HG02885 (cell line): ENCODE results near the gene RANBP10.

Source experiments
- ATAC-seq: cut with Tn5 transposase; IDR thresholded peaks from one replicate; pipeline ENCODE4 v1.9.1; 2021; ENCODE audit warnings: mild to moderate bottlenecking; ENCODE audit not compliant: unreplicated experiment, poor library complexity

RANBP10 gene

DNA sequence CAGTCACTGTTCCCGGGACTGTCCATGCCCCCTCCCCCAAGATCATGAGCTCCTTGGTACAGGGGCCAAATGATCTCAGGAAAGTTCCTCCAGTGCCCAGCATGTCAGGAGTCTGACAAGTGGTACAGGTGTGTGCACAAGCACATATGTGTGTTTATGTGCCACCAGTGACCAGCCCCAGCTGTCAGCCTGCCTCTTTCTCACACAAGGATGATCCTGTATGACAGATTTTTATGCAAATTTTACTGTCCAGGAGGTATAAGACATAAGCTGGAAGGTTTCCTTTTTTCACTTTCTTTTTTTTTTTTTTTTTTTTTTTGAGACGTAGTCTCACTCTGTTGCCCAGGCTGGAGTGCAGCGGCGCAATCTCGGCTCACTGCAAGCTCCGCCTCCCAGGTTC lies 55.9 kb downstream of the RANBP10 start:
- ATAC-seq: no peak

DNA sequence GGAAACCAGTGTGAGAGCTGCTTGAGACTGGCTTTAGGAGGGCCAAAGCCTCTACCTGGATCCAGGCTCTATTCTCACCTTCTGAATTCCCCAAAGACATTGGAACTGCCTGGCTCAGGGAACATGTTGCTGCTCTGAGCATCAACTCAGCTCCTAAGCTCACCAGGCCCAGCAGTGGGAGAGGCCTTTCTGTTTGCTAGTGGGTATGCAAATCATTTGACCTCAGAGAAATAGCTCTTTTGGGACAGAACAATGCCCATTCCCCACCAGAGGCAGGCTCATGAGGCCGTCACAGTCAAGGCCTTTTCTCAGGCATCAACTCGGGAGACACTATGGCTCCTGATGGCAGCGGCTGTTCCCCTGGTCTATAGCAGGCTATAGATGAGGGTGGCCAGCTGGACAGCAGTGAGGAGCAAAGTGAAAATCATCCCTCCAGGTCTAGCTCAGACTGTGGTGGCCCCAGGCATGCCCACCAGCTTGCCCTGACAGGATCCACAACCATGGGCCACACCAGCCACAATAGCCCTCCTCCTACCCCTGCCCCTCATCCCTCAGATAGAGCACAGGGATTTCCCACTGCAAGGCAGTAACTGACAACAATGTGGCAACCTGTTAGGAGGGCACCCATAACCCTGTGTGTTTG lies 56.8 kb downstream of the RANBP10 start:
- no peak for ATAC-seq

DNA sequence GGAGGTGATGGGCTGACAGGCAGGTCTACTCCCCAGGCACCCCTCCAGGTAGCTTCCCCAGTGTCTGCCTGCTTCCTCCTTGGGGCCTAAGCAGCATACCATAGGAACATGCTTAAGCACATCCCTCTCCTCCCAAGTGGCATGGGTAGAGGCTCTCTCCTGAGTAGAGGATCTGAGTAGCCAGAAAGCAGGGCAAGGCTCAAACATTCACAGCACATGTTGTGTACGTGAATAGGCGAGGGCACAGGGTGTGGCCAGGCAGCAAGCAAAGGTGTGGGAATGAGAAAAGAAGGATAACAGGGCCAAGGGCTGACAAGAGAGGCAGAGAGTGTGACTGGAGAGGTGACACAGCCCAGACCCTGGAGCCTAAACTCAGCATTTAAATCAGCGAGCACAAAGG lies 57.5 kb downstream of the RANBP10 start:
- ATAC-seq: no peak

DNA sequence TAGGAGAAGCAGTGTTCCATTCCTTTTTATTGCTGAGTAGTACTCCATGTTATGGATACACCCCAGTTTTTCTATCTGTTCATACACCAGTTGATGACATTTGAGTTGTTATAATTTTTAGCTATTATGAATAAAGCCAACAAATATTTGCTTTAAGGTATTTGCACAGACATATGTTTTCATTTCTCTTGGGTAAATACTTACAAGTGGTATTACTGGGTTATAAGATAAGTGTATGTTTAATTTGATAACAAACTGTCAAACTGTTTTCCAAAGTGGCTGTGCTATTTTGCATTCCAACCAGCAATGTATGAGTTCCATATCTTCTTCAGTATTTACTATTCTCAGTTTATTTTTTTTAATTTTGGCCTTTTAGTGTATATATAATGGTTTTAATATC lies 59.5 kb downstream of the RANBP10 start:
- ATAC-seq: no peak

DNA sequence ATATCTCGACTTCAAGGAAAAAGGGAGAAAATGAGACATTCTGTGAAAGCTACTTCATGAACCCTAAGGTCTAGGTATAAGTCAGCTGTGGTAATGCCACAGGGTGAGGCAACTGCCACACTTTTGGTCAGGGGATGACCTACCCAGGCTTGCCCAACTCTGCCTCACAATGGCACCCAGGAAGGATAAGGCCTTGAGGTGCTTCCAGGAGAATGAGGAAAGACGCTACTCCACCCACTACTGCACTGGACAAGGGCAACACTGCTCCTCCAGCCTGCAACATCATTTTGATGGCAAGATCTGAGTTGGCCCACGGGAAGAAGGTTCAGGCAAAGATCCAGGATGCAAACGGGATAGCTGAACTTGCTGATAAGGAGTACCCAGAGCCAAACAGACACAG lies 65.2 kb downstream of the RANBP10 start:
- no peak for ATAC-seq

DNA sequence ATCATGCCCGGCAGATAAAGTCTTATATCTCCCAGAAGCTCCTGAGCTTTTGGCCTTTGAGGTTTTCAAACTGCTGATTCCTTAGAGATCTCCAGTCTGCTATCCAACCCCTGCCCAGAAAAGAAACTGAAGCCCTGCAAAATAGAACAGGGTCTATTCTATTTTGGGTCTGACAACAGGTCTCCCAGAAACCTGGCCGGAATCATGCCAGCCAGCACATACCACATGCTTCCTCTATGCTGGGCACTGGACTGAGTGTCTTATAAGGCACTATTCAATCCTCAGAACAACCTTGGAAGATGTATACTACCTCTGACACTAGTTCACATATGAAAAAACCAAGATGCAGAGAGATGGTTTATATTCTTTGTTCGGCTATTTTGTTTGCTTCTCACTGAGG lies 66.0 kb downstream of the RANBP10 start:
- ATAC-seq: no peak

DNA sequence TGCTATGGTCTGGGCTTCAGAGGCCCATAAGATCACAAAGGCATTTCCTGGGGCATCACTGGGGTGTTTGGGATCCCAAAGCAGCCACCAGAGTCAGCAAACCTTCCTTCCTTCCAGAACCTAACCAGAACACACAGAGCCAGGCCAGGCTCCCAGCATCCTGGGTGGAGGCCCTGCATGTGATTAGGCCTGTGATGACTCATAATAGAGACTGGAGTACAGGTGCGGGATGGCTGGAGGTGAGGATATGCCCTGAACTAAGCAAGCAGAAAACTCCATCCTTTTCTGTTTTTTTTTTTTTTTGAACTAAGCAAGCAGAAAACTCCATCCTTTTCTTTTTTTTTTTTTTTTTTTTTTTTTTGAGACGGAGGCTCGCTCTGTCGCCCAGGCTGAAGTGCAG lies 69.5 kb downstream of the RANBP10 start:
- no peak for ATAC-seq

DNA sequence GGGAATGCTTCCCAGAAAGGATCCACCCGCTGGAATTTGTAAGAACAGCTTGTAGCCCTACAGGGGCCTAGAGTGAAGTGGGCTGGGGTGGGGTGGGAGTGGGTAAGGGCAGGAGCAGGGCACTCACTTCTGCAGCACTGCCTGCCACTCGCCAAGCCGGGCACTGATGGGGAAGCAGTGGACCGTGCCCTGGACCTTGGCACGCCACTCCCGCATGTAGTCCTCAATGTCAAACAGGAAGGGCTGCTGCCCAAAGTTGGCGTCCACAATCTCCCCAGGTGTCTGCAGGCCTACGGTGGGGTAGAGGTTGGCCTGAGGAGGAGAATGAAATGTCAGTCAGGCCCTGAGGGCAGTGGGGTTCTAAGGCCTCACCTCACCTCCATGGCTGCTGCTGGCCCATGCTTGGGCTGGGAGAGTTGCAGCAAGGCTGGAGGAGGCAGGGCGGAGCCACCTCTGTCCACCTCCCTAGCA lies 71.6 kb downstream of the RANBP10 start:
- ATAC-seq: no peak

DNA sequence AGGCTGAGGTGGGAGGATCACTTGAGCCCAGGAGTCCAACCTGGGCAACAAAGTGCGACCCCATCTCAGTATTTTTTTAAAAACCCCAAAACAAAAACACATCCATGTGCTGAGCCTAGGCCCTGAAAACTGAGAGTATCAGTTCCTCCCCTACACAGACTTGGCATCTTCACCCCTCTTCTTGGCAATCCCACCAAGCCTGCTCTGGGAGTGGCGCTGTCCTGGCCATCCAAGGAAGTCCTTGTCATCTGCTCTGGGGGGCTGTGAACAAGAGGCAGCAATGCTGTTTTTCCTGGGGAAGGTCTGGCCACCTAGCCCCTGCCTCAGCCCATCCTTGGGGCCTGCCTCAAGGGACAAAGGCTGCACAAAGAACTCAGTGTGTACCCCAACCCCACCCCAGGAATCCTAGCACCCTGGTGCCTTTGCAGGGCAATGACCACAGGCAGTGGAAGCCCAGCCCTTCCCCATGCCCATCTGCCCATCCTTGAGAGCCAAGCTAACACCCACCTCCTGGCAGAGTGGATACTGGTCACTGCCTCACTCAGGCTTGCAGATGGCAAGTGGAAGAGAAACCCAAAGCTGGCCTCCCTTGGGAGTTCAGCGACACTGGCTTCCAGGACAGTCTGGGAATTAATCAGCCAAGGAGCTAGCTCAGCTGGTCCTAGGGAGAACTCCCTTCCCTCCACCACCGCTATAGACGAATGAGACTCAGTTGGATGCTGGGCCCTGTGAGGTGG lies 72.5 kb downstream of the RANBP10 start:
- ATAC-seq: no peak

DNA sequence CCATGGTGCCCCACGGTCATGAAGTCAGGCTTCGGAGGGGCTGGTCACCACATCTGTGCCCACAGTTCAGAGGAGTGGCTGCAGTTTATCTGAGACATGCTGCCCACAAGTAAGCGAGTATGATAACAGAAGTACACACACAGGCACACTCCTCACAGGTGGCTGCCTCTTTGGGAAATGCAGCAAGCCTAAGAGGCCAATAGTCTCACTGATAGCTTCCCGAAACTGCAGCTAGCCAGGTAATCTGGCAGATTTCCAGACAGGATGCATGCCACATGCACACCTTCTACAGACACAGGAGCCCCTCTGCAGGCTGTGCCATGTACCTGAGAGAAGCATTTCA lies 74.6 kb downstream of the RANBP10 start:
- ATAC-seq: no peak

DNA sequence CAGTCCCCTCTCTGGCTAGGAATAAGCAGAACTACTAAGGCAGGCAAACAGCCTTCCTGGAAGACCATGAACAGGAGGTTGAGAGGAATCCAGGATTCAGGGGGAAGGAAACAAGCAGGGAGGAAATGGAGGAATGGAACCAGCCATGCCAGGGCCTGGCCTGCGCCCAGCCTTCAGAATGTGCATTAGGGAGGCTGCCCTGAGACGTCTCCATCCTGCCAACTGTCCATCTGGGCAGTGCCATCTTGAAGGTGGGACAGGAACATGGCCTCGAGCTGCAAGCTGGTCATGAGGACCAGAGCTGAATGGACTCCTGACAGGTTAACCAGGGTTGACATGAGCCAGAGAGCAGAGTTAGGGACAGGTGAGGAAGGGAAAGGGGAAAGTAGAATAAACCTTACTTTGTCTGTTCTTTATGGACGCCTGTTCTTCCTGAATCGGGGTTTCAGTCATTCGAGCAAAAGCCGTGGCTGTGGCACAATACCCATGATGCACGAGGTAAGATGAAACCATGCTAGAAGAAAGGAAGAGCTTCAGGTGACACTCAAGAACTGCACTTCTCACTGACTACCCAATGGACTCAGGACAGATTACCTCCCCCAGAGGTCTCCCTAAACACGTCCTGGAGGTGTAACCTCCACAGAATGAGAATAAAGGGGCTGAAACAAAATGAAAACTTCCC lies 75.1 kb downstream of the RANBP10 start:
- ATAC-seq: no peak

DNA sequence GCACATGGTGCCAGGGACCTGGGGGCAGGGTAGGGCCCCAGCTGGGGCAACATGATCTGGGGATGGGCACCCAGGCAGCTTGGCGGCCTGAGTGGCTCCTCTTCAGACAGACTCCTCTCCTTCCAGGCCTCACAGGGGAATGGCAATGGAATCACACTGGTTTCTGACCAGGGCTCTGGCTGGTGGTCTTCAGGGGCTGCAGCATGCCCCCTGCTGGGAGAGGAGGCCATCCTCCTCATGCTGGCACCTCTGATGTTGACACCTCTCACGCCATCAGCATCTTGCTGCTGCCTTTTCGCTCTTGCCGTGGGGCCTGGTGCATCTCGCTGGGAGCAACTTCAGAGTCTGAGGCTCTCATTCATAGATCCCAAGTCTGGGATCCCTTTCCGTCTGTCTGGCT lies 76.0 kb downstream of the RANBP10 start:
- no peak for ATAC-seq

DNA sequence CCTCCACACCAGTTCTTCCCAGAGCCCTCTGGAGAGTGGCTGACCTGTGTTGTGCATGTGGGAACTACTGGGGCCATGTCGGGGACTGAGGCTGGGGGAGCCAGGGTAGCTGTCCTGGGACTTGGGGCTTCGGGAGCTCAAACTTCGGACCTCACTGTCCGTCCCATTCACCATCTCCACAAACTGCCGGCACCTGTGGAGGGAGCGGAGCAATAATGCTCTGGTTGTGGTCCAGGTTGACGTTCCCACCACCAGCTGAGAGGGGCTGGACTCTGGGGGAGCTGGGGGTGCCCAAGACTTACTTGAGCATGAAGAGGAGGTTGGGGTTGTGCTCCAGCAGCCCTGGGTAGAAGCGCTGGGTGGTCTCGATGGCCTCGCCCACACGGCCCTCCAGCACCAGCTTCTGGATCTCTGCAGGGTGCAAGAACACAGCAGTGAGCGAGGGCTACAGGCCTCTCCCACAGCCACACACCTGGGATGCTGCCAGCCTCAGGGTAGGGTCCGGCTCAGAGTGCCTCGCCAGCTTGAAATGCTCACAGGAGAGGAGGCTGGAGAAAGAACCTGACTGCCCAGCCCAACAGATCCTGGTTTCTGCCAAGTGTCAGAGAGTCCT lies 76.6 kb downstream of the RANBP10 start:
- ATAC-seq: no peak

DNA sequence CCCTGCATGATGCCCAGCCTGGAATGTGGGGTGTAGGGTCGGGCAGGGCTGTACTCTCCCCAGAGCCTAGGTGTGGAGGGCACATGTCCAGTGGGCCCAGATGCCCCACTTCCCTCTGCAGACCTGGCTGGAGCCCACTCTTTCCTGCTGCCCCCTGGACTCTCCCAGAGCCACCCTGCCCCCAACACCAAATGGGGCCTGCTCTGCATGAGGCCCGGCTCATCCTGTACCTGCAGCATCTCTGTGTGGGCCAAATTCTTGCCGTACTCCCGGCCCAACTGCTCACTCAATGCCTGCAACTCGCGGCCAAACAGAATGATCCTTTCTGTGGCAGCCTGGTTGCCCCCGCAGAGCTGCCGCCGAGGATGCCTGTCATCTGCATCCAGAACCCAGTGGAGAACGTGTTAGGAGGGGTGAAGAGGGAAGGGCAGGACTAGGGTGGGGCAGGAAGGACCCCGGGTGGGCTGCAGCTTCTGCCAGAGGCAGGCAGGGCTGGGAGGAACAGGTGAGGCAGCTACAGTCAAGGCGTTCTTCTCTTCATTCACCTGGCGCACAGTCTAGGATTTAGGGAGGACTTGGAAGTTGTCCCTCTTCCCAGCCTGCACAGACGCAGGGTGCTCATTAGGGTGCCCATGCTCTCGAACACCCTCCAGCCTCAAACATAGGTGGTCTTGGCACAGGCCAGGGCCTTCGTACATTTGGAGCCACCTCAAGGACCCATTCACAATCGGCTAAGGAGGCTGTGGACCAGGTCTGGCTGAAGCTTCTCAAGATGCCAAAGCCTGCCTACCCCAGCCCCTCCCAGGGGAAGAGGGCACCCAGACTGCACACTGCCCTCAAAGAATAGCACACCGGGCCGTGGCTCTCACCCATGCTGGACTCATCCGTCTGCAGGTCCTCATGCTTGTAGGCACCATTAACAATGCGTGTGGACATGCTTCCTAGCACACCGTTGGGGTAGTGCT lies 78.6 kb downstream of the RANBP10 start:
- no peak for ATAC-seq

DNA sequence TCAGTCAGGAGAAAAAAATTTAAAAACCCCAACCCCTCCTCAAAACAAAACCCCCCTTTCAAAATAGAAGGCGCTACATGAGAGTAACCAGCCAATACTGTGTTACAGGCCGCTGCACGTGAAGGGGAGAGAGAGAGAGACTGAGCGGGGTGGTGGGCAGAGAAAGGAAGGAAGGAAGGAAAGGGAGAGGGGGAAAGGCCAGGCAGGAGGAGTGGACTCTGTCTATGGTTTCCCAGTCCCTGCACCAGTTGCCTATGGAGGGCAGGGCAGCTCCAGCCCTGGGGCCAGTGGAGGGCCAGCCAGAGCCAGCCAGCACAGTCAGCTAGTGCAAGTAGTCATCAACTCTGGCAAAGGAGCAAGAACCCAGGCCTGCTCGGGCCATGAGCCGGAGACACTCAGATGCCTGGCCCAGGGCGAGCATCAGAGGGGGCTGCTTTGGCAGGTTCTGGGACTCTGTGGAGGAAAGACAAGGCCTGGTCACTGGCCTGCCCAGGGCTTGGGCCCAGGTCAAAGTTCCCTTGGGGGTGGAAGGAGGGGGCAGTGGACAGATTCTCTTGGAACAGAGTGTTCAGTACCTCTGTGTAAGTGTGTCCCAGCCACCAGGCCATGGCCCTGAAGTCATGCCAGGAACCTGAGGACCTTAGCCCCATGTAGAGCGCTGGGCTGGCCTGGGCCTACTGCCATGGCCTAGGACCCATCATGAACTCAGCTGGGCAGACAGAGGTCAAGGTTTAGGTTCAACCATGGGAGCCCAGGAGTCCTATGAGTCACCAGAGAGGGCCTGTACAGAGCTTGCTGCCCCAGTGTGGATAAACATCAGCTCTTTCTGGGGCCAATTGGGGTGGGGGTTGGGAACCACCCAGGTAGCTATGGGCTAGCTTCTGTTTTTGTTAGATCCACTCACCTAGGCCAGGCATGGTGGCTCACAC lies 80.0 kb downstream of the RANBP10 start:
- no peak for ATAC-seq

DNA sequence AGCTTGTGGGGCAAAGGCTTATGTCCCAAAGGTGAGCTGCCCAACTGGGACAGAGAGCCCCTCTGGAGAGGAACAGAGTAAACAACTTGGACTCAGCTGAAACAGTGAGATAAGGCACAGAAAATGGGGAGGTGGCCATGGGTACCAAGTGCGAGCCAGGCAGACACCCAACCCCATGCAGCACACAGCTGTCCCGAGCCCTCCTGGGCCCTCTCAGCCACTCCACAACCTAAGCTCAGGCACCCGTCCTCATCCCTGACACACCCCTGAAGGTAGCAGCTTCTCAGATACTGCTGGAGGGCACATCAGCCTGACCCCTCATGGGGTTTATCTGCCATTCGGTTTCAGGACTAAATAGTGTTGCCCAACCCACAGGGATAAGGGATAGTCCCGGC lies 82.5 kb downstream of the RANBP10 start:
- no peak for ATAC-seq

DNA sequence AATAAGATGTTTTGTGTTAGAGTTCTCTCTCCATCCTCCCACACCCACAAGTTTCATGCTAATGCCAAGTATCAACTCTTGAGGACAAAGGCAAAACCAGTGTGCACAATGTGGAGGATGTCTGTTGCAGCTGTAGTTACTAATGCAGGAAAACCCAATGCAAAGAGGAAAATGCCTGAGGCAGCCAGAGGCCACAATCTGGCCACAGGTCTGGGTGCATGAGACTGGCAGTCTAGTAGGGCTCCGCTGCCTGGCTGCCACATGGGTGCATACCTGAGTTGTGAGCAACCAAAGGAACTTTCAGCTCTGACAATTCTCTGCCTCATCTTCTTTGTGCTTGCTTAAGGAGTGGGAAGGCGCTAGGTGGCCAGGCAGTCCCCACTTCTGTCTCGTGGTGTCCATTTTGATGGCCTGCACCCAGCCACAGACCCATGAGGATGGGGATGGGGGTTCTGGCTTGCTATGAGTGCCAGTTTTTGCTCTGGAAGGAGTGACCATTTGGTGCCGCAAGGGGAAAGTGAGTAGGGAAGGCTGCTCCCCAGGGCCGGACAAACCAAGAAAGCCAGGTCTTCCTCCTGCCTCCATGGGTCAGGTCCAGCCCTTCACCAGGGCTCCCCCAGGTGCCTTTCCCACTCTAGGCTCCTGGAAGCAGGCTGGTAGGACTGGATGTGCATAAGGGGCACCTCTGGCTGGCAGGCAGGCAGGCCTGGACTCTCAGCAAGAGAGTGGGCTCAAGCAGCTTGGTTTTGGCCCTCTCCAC lies 83.0 kb downstream of the RANBP10 start:
- ATAC-seq: no peak

DNA sequence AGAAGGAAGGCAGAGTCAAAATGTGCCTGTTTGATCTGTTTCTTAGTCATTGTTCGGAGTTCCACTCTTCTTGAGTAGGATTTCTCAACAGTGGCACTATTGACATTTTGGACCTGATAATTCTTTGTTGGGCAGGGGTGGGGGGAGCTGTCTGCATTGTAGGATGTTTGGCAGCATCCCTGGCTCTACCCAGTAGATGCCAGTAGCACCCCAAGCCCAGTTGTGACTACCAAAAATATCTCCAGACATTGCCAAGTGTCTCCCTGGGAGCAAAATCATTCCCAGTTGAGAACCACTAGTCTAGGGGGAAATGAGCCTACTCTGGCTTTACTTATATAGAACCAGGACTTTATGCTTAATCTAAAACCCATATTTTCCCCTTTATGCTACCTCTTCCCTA lies 86.1 kb downstream of the RANBP10 start:
- ATAC-seq: no peak
